HT1080 (cell line): ENCODE measurements around the gene HSF4. TPM values are rescaled to one million over a fixed set of nuclear protein-coding genes. Genes with fewer than 3 reads are reported as not detected.

Source experiments
- DNase-seq: peaks from one replicate; pipeline ENCODE4 v3.0.0-alpha.2; 2015; ENCODE audit warnings: low read depth
- total RNA-seq: library from RNA; depleted of rRNA; stranded (reverse); fragments of >200 nt; shearing (Covaris generic); gene quantifications from 2 replicates; pipeline ENCODE4 v1.2.3, GENCODE V29; 2014

HSF4 gene
- total RNA-seq, 1 experiment from 2014 or later, result 9.0 TPM

DNA sequence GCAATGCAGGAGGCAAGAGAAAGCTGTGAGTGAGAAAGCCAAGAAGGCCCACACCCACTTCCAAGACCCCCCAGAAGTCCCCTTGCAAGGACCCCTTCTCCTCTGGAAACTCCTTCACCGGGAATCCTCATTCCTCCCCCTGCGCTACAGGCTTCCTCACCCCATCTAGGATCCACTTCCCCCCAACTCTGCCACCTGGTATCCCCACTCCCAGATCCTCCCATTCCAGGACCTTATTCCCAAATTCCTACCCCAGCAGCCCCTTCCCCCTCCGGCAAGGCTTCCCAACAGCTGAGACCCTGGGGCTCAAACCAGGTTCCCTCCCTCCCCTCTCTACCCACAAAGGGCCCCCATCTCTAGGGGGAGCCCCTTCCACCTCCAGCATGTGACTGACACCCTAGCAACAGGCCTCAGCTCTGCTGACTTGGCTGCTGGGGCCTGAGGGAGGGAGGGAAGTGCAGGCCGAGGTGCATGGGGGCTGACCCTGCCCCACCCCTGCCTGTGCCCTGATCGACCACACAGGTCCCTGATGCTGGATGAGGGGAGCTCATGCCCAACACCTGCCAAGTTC is 2.1 kb downstream of the HSF4 start:
- DNase-seq, result no peak

DNA sequence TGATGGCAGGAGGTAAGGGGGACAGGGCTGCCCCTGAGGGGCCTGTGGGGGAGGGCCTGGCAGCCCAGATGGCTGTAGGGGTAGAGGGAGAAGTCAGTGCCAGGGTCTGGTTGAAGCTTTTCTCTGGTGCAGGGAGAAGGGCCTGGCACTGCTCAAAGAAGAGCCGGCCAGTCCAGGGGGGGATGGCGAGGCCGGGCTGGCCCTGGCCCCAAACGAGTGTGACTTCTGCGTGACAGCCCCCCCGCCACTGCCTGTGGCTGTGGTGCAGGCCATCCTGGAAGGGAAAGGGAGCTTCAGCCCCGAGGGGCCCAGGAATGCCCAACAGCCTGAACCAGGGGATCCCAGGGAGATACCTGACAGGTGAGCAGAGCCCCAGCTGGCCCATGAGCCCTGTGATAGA is 3.0 kb downstream of the HSF4 start:
- DNase-seq, result no peak

DNA sequence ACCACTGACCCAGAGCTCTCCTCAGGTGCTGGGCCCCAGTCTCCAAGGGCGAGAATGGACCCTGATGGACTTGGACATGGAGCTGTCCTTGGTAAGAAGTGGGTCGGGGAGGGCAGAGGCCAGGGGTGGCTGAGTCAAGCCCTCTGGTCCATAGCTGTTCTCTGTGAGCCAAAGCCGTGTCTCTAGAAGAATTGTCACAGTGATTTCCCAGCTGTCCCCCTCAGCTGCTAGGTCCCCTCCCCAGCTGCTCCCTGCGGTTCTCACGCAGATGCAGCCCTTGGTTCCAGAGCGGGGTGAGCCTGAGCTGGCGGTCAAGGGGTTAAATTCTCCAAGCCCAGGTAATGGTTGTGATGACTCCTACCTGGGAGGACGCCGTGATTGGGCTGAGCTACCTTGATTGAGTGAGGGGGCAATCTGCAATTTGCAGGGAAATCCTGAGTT is 4.5 kb downstream of the HSF4 start:
- no peak for DNase-seq

DNA sequence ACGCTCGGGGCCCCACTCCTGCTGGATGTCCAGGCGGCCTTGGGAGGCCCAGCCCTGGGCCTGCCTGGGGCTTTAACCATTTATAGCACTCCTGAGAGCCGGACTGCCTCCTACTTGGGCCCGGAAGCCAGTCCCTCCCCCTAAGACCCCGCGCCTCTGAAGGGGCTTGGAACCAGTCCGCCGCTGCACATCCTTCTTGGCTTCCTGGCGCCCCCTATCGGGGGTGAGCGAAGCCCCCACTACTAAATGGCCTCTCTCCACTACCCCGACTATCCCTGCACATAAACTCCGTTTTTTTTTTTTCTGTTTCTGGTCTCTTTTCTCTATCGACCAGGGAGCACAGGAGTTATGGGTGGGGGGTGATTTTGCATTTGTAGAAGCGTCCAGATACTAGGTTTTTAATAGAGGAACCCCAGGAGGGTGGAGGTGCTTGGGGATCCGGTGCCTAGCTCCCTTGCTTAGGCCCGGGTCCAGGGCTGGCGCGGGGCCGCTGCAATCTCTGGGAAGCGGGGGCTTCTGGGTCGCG is 5.2 kb downstream of the HSF4 start:
- DNase-seq, result no peak

DNA sequence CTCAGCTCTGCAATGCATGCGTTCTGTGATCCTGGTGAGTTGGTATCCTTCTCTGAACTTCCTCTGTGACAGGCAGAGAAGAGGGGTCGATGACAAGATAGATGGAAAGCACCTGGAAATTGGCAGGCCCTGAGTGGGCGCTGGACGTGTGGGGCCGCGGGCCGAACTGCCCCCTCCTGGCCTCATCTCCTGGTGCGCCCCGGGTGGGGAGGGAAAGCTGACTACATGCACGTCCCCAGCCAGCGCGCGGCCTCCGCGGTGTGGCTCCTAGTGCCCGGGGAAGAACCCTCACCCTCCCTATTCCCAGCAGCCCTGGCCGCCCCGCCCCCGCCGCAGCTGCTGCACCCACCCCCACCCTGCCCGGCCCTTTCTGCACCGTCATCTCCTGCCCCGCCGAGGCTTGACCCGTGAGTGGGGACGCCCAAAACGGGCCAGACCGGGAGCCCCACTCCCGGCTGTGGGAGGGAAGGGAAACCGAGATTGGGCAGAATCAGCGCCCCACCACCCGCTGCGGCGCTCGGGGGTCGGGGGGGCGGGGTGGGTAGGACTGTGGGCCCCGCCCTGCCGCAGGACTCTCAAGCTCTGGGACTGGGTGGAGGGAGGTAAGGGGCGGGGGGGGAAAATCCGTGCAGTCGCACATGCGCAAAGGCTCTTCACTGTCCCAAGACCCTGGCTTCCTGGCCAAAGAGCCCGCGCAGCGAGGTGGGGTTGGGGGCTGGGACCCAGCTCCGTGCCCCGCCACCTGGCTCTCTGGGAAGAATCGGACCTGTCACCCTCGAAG is 5.8 kb downstream of the HSF4 start, which contains the start of gene NOL3:
Gene NOL3 (plus strand): TSS at position 371 of the 781 bp plus-strand sequence.
- DNase-seq, result peak; percentile 77

DNA sequence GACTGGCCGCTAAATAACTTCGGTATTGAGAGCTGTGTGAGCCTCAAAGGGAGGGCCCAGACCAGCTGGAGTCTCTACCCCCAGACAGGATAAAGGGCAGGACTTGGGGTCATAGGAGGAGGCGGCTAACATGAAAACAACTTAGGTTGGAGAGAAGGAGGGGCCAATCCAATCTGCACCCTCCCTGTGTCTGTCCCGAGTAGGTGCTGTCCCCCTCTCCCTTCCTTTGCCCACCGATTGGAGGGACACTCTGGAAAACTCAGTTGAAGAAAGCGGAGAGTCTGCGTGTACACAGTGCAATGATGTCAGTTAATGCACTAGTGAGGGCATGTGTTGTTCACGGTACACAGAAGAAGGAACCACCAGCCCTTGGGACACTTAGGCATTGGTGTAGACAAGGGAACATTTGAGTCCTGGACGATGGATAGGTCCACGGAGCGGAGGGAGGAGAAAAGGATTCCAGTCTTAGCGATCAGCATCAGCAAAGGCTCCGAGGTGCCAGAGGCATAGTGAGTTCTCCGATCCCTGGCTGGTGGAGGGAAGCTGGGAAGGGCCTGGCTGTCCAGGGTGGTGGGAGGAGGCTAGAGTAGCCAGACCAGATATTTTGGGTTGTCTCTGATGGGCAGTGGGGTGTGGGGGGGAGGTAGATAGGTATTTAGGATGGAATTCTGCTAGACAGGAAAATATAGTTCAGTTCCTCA is 6.6 kb downstream of the HSF4 start:
- no peak for DNase-seq

DNA sequence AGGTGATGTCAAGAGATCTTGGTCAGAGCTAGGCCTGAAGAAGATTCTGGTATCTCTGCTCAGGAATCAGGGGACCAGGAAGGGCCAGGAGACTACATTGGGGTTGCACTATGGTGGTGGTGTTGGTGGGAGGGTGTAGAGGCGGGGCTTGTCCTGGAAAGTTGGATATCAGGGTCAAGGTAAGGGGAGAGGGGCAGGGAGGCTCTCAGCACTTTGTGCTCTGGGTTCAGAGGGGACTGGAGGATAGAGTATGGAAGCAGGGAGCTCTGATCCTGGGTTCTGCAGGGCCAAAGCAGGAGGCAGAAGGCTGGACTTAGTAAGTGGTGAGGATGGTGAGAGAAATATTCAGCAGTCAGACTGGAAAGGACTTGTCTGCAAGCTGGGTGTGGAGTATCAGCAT is 8.8 kb downstream of the HSF4 start:
- DNase-seq, result no peak

DNA sequence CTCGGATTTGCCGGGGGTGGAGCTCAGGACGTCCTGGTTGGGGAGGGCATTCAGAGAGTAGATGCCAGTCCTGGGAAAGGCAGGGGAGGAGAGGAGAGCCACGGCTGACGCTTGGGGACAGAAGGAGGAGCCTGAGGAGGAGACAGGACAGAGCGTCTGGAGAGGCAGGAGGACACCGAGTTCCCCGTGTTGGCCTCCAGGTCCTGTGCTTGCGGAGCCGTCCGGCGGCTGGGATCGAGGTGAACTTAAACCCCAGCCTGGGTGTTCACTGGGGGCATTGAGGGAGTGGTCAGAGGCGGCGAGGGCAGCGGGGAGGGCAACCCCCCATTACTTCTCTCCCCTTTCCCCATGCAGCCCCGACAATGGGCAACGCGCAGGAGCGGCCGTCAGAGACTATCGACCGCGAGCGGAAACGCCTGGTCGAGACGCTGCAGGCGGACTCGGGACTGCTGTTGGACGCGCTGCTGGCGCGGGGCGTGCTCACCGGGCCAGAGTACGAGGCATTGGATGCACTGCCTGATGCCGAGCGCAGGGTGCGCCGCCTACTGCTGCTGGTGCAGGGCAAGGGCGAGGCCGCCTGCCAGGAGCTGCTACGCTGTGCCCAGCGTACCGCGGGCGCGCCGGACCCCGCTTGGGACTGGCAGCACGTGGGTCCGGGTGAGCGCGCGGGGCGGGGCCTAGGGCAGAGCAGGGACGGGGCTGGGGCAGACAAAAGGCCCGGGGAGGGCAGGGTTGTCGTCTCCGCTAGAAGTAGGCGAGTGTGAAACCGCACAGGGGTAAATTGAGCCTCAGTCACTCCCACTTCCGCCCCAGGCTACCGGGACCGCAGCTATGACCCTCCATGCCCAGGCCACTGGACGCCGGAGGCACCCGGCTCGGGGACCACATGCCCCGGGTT is 9.5 kb downstream of the HSF4 start:
- peak; percentile 87 for DNase-seq

DNA sequence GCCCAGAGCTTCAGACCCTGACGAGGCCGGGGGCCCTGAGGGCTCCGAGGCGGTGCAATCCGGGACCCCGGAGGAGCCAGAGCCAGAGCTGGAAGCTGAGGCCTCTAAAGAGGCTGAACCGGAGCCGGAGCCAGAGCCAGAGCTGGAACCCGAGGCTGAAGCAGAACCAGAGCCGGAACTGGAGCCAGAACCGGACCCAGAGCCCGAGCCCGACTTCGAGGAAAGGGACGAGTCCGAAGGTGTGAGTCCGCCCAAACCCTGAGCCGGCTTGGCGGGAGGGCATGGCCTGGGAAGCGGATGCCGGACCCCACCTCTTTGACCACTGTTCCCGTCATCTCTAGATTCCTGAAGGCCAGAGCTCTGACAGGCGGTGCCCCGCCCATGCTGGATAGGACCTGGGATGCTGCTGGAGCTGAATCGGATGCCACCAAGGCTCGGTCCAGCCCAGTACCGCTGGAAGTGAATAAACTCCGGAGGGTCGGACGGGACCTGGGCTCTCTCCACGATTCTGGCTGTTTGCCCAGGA is 10.2 kb downstream of the HSF4 start:
- no peak for DNase-seq

DNA sequence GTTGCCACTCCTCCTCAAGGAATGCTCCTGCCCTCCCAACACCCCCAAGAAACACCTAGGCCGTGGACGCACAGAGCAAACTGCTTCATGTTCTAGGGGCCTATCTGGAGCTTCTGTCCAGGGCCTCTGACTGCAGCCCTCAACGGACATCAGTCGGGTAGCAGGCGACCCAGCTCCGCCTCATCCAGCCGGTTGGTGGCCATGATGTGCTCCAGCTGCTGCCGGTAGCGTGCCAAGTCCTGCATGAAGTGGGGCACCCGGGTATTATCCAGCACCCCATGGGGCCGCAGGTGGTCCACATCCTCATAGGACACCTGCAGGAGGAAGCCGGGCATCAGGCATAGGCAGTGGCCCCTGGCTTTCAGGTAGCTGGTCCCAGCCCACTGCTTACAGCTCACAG is 12.1 kb downstream of the HSF4 start:
- no peak for DNase-seq

DNA sequence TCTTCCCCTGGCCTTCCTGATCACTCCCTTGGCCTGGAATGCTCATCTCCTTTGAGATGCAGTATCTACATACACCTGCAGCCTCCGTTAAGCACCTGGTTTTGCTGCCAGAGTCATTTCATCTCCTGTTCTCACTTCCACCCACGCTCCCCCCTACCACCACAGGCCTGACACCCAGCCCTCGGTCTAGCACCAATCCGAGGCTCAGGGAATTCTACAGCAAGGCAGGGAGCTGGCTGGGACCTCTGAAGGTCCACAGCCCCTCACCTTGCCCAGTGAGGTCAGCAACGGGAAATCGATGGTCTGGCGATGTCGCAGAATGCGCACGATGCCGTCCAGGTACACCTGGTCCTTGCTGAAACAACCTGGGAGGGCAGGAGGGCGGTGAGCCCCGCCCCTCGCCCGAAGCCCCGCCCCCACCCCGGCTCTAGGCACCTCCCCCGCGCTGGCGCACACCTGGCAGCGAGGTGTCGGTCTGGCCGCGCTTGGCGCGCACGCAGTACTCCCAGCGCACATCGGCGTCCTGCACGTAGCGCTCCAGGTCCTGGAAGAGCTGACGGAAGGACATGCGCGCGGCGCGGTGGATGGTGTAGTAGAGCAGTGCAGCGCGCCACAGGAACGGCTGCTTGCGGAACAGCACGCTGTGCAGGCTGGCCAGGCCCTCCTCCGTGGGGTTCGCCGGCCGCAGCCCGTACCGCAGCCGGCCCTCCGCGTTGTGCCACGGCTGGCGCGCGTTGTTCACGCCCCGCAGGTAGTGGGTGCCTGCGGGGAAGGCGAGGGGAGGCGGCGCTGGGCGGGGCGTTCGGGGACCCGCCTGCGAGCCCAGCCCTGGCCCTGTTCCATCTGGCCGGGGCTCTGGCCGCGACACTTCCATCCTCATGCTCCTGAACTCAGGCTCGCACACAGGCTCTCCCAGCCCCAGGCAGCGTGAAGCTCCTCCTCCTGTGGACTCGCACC is 13.5 kb downstream of the HSF4 start:
- no peak for DNase-seq

DNA sequence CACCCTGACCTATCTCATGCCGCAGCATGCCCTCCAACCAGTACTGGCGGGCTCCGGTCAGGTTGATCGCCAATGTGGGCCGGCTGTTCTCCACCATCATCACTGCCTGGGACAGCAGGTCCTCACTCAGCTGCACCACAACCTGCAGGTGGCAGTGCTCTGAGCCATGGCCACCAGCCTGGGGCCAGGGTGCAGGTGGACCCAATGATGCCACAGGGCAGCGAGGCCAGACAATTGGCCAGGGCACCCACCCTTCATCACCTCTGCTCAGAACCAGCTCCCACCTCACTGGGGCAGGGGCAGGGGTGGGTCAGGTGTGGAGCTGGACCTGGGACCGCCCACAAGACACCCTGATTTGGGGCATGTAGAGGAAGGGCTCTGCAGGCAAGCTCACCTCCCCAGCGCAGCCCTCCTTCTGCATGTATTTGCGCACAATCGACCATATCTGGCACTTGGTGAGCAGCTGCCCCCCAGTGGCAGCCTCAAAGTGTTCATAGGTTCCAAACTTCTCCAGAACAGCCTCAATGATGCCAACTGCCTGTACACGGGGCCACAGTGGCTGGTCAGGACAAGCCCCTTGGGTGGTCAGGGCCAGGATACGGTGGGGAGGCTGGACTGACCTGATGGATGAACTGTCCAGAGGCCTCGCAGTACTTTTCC is 15.0 kb downstream of the HSF4 start:
- no peak for DNase-seq

DNA sequence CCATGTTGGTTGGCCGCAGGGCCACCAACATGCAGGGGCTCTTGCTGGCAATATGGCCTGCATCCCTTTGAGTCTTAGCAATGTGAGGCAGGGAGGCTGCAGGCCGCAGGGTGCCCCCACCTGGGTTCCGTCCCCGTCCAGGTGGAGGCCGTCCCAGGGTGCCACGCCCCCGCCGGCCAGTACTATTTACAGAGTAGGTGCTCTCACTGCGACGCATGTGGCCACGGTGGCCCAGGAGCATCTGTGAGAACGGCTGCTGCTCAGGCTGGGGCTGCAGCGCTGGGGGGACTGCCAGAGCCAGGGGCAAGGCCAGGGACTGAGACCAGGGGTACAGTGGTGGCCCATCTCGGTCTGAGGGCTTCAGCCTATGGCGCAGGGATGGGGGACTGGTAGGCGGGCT is 15.6 kb downstream of the HSF4 start:
- no peak for DNase-seq

DNA sequence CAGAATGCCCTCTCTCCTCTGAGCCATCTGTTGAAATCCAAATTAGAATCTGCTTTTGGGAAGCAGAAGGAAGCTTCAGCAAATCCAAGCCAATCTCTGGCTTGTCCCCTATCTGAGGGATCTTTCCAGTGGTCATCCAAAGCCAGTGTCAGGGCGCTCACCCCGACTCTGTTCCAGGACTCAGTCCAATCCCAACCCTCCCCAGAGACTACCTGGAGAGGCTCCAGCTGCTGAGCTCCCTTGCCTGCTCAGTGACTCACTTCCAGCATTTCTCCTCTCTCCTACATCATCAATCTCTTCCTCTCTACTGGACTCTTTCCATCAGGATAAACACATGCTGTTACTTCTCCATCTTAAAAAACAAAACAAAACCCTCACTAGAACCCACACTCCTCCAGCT is 16.8 kb downstream of the HSF4 start:
- DNase-seq, result peak; percentile 68

DNA sequence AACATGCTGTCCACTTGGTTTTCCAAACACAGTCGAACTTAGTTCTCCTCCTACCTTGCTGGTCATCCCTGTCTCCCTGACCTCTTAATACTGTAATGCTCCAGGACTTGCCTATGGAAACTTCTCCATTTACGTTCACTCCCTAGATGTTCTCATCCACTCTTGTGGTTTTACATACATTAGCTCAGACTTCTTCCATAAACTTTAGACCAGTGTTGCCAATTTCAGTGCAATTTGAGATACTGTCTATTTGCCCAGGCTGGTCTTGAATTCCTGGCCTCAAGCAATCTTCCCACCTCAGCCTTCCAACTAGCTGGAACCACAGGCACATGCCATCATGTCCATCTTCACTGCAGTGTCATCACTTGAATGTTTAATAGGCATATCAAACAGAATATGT is 17.7 kb downstream of the HSF4 start:
- DNase-seq, result no peak

DNA sequence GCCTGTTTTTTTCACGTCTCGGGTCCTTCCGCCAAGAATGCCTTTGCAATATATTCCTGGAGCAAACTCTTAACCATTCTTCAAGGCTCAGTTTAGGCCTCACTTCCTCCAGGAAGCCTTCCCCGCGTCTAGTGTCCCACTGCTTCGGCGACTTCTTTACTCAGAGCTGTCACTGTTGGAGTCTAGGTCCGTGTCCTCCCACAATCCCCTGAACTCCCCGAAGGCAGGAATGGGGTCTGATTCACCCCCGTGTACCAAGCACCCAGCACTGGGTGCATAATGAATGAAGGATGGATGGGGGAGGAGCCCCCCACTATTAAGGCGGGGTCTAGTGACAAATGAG is 18.7 kb downstream of the HSF4 start:
- no peak for DNase-seq

DNA sequence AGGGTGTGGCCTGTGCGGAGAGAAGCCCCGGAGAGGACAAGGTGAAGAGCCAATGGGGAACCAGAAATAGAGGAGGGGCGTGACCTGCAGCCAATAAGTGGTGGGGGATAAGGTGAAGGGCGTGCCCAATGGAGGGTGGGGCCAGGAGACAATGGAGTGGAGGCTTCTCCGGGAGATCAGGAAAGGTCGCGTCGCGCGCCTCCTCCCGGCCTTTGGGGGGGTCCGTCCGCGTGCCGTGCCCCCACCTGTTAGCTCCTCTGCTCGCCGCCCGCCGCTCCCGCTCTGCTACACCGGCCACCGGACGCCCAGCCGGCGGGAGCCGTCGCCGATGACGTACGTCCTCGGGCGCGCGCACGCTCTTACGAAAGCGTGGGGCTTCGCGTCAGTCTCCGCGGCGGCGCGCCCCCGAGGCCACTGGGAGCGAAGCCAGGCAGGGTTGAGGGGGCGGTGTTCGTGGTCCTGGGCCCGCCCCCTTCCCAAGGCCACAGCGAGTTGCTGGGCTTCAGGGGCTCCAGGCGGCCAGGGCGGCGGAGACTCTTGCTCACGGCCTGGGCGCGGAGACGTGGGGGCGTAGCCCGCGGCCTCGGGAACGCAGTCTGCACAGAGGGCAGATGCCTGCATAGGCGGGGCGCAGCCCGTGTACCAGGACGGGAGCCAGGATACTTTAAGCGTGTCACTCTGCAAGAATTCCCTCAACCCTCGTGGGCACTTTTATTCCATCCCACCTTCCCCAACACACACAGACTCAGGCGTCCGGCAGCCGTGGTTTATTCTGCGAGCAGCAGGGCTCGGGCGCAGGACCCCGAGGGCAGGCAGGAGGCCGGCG is 19.3 kb downstream of the HSF4 start, which contains the start of gene MATCAP1:
Gene MATCAP1 (minus strand): TSS at position 337 of the 826 bp plus-strand sequence. CDS start 3,353 bp downstream, outside the sequence.
- DNase-seq, result peak; percentile 97

DNA sequence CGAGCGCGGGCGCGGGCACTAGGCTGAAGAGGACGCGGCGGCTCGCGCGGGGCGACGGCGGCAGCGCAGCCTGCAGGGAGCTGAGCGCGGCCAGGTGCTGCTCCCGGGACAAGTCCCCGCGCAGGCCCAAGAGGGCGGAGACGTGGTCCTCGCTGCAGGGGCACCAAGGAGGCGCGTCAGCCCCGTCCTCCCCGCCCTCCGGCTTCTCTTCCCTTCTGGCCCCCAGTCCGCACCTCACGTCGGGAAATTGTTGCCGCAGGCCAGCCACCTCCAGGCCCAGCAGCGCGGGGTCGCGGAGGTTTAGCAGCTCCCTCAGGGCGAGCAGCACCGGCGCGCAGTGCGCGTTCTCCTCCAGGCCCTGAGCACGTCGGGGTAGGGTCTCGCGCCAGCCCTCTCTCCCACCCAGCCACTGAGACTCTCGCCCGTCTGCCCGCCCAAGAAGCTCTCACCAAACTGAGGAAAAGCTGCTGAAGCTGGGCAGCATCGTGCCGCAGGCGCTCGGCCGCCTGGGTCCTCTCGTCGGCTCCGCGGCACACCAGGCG is 20.0 kb downstream of the HSF4 start:
- DNase-seq, result no peak
